Stimulated activated CD8-positive, alpha-beta memory T cell treated with anti-CD3 and anti-CD28 coated beads, Interleukin-4, amount 100 ng/mL, for 1 hour (primary cell): Measurements from ENCODE around the gene BAZ2B.
"Not testable (repeated sequence)": the region's sequence is repeated elsewhere in the genome, so short reads cannot be mapped to it uniquely, and the experiment has no call there.

Experiments
- DNase-seq, 2 donors: peaks; one replicate each; pipeline ENCODE4 v3.0.0-alpha.2; 2020; ENCODE audit warnings: low read depth in 2 of 2, low spot score in 1 of 2

BAZ2B gene

GRCh38 chr2:159542101-159542500 is 74.2 kb downstream of the BAZ2B start:
- DNase-seq = no peak

GRCh38 chr2:159539701-159540100 is 76.6 kb downstream of the BAZ2B start:
- no peak for DNase-seq

GRCh38 chr2:159538801-159539200 is 77.5 kb downstream of the BAZ2B start:
- DNase-seq = no peak

GRCh38 chr2:159535261-159535660 is 81.1 kb downstream of the BAZ2B start:
- DNase-seq = not testable (repeated sequence)

GRCh38 chr2:159531475-159531874 is 84.9 kb downstream of the BAZ2B start:
- no peak for DNase-seq

GRCh38 chr2:159526433-159526832 is 89.9 kb downstream of the BAZ2B start:
- no peak for DNase-seq

- no peak for DNase-seq
These were observed 91.3 kb downstream of the BAZ2B start for GRCh38 chr2:159525012-159525411.

- DNase-seq = no peak
These were observed 95.1 kb downstream of the BAZ2B start for GRCh38 chr2:159521272-159521671.

GRCh38 chr2:159518321-159519005 is 97.9 kb downstream of the BAZ2B start:
- no peak for DNase-seq

- no peak for DNase-seq
These were observed 100.0 kb downstream of the BAZ2B start for GRCh38 chr2:159516241-159516758.

GRCh38 chr2:159515441-159515840 is 100.9 kb downstream of the BAZ2B start:
- no peak for DNase-seq

- DNase-seq = no peak
These were observed 102.6 kb downstream of the BAZ2B start for GRCh38 chr2:159513745-159514144.

GRCh38 chr2:159508140-159508539 is 108.2 kb downstream of the BAZ2B start:
- DNase-seq = no peak

GRCh38 chr2:159506764-159507440 is 109.4 kb downstream of the BAZ2B start:
- no peak for DNase-seq

GRCh38 chr2:159506202-159506601 is 110.1 kb downstream of the BAZ2B start:
- no peak for DNase-seq

GRCh38 chr2:159505196-159505595 is 111.2 kb downstream of the BAZ2B start:
- DNase-seq = no peak

- no peak for DNase-seq
These were observed 114.6 kb downstream of the BAZ2B start for GRCh38 chr2:159501743-159502142.

- no peak for DNase-seq
These were observed 118.5 kb downstream of the BAZ2B start for GRCh38 chr2:159497847-159498246.

- no peak for DNase-seq
These were observed 119.1 kb downstream of the BAZ2B start for GRCh38 chr2:159497256-159497655.

GRCh38 chr2:159489476-159489875 is 126.9 kb downstream of the BAZ2B start:
- no peak for DNase-seq

GRCh38 chr2:159484532-159484931 is 131.8 kb downstream of the BAZ2B start:
- DNase-seq = no peak

- DNase-seq = no peak
These were observed 140.0 kb downstream of the BAZ2B start for GRCh38 chr2:159476329-159476728.

GRCh38 chr2:159475793-159476192 is 140.6 kb downstream of the BAZ2B start:
- DNase-seq = no peak
